Gastroesophageal sphincter (tissue), 3 donors: Measurements from ENCODE around the gene CD248.

Experiments
- POLR2AphosphoS5 ChIP-seq: sonication (generic); formaldehyde crosslinking; IDR thresholded peaks from one replicate; pipeline ENCODE4 v1.6.1; 2017; ENCODE audit warnings: antibody characterized with exemption
- TF ChIP-seq, protein P1 (sequence below), 4 experiments: fragments of 200-600 bp in 2 of 4; fragments of 450-650 bp in 2 of 4; sonication (generic) in 1 of 4; IDR thresholded peaks; one replicate each; pipeline ENCODE4 v1.5.1; 2017 to 2019; ENCODE audit warnings: antibody characterized with exemption in 4 of 4, mild to moderate bottlenecking in 2 of 4, moderate library complexity in 2 of 4

- no peak for TF ChIP-seq POLR2AphosphoS5
- TF ChIP-seq, protein P1, sequence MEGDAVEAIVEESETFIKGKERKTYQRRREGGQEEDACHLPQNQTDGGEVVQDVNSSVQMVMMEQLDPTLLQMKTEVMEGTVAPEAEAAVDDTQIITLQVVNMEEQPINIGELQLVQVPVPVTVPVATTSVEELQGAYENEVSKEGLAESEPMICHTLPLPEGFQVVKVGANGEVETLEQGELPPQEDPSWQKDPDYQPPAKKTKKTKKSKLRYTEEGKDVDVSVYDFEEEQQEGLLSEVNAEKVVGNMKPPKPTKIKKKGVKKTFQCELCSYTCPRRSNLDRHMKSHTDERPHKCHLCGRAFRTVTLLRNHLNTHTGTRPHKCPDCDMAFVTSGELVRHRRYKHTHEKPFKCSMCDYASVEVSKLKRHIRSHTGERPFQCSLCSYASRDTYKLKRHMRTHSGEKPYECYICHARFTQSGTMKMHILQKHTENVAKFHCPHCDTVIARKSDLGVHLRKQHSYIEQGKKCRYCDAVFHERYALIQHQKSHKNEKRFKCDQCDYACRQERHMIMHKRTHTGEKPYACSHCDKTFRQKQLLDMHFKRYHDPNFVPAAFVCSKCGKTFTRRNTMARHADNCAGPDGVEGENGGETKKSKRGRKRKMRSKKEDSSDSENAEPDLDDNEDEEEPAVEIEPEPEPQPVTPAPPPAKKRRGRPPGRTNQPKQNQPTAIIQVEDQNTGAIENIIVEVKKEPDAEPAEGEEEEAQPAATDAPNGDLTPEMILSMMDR (IDR thresholded peaks at IDR 0.05) = no peak
Observed at GRCh38 chr11:66309475-66309874, 7.4 kb downstream of the CD248 start.
